Measurements from ENCODE around the gene GP1BB. TPM values are rescaled to one million over a fixed set of nuclear protein-coding genes. Genes with fewer than 3 reads are reported as not detected.

Gene GP1BB
- total and polyA plus RNA-seq, 2 experiments from 2014 or later = 4.9 to 10.2 TPM

DNA sequence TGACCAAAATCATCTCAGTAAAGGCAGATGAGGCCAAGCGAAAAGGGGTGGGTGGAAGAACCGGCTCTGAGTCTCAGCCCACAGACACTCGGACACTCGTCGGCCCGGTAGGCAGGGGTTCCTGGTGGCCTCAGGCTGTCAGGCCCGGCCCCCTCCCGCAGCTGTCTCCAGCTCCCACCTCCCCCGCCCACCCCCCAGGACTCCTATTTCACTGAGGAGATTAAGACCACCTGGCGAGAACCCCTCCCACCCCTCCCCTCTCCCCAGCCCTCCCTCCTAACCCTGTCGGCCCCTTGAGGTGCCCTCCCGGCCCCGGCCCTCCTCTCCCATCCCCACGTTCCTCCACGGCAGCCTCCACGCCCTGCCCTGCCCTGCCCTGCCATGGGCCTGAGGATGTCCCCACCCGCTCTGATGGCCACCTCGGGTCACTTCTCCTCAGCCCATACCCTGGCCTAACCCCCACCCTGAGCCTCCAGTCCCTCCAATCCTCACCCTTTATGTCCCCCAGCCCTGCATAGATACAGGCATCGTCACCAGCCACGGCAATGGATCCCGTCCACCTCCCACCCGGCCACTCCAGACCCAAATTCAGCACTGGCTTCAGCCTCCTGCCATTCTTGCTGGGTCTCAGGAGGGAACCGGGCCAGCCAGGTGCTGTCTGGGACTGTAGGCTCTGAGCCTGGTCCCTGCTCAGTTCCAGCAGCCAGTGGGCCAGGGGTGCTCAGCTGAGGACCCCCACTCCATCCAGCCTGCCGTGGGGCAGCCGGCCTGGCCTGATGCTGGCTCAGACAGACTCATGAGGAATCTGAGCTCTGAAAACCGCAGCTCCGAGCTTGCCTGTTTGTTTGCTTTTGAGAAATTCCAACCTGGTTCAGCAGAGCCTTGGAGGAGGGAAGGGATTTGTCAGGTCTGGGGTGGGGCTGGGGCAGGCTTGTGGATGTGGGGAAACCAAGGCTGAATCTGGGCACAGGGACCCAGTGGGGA is 27.5 kb downstream of the GP1BB start:
- H2AFZ ChIP-seq = no peak overlapping the region
- H3K4me3 ChIP-seq = no peak overlapping the region
- TF ChIP-seq EZH2 (IDR thresholded peaks at IDR 0.05; ENCODE audit: insufficient read depth, poor library complexity, severe bottlenecking) (no peak), EZH2phosphoT487 (IDR thresholded peaks at IDR 0.05; ENCODE audit: insufficient read depth, low read depth) (no peak)
- no peak overlapping the region for H3K9ac ChIP-seq
- in situ Hi-C loops (cut with MboI) = no loop called here
- no peaks in the 10 kb centered on the region for H3K36me3 ChIP-seq (ENCODE audit: low read depth)
- DNase-seq = no peak
- WGBS, 2 experiments (ENCODE audit: low coverage in 1 of 2, low lambda C conversion rate in 2 of 2, missing lambda C conversion rate in 2 of 2) = 69 to 77% methylated on average over 13 to 23 of the region's 27 CpGs
- H3K4me1 ChIP-seq (ENCODE audit: insufficient read depth) = 0 out of 2 replicates have a peak, but pooled peaks cover 4% of the 10 kb centered on the region
- H3K4me2 ChIP-seq (ENCODE audit: unreplicated experiment) = no peak overlapping the region
- no peak overlapping the region for H3K27ac ChIP-seq
- no peaks in the 10 kb centered on the region for H3F3A ChIP-seq (ENCODE audit: insufficient read depth)
- H3K79me2 ChIP-seq (ENCODE audit: insufficient read depth) = no peaks in the 10 kb centered on the region
- no peaks in the 10 kb centered on the region for H3K9me2 ChIP-seq (ENCODE audit: insufficient read depth)
- no peaks in the 10 kb centered on the region for H4K20me1 ChIP-seq (ENCODE audit: insufficient read depth)
- no peaks in the 10 kb centered on the region for H3K9me3 ChIP-seq (ENCODE audit: low read depth)
- H3K27me3 ChIP-seq (replicated peaks; ENCODE audit: insufficient read depth) = peaks cover 18% of the 10 kb centered on the region; the same call in 1 of the 2 replicates

DNA sequence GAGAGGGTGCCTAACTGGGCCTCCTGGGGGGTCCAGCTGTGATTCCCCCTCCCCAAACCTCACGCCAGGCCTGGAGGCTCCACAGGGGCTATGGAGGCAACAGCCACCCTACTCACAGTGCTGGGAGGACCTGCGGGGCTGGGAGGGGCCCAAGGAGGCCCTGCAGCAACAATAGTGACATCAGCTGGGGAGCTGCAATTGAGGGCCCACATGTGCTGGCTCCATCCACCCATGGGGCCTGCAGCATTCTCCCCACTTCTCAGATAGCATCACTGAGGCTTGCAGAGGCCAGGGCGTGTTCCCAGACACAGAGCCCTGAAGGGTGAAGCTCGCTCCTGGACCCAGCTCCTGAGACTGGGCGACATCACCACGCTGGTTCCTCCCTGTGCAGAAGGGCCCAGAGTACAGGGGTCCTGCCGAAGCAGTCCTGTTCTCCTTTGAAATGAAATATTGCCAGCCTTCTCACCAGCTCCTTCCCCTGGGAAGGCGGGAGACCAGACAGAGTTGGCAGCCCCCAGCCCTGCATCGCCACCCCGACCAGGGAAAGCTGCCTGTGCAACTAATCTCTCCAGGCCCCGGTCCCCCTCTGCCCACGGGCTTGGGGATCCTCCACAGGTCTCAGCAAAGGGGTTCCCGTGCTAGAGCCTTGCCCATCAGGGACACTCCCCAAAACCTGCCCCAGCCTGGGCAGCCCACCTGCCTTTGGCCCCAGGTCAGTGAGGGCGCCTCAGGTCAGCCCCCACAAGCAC is 28.3 kb downstream of the GP1BB start:
- no peaks in the 10 kb centered on the region for H3K79me2 ChIP-seq (ENCODE audit: insufficient read depth)
- no peaks in the 10 kb centered on the region for H4K20me1 ChIP-seq (ENCODE audit: insufficient read depth)
- TF ChIP-seq EZH2phosphoT487 (IDR thresholded peaks at IDR 0.05; ENCODE audit: insufficient read depth, low read depth) (no peak), EZH2 (IDR thresholded peaks at IDR 0.05; ENCODE audit: insufficient read depth, poor library complexity, severe bottlenecking) (no peak)
- no peak overlapping the region for H2AFZ ChIP-seq
- 83 to 87% methylated on average over 13 of the region's 14 CpGs for WGBS, 2 experiments (ENCODE audit: low coverage in 1 of 2, low lambda C conversion rate in 2 of 2, missing lambda C conversion rate in 2 of 2)
- no peak overlapping the region for H3K9ac ChIP-seq
- no peak overlapping the region for H3K4me3 ChIP-seq
- no peaks in the 10 kb centered on the region for H3K36me3 ChIP-seq (ENCODE audit: low read depth)
- DNase-seq = no peak
- H3K27ac ChIP-seq = no peak overlapping the region
- H3K9me2 ChIP-seq (ENCODE audit: insufficient read depth) = no peaks in the 10 kb centered on the region
- H3F3A ChIP-seq (ENCODE audit: insufficient read depth) = no peaks in the 10 kb centered on the region
- peaks cover 25% of the 10 kb centered on the region; the same call in 1 of the 2 replicates for H3K27me3 ChIP-seq (replicated peaks; ENCODE audit: insufficient read depth)
- in situ Hi-C loops (cut with MboI) = no loop called here
- no peak overlapping the region for H3K4me2 ChIP-seq (ENCODE audit: unreplicated experiment)
- no peaks in the 10 kb centered on the region for H3K9me3 ChIP-seq (ENCODE audit: low read depth)
- 0 out of 2 replicates have a peak, but pooled peaks cover 4% of the 10 kb centered on the region for H3K4me1 ChIP-seq (ENCODE audit: insufficient read depth)

DNA sequence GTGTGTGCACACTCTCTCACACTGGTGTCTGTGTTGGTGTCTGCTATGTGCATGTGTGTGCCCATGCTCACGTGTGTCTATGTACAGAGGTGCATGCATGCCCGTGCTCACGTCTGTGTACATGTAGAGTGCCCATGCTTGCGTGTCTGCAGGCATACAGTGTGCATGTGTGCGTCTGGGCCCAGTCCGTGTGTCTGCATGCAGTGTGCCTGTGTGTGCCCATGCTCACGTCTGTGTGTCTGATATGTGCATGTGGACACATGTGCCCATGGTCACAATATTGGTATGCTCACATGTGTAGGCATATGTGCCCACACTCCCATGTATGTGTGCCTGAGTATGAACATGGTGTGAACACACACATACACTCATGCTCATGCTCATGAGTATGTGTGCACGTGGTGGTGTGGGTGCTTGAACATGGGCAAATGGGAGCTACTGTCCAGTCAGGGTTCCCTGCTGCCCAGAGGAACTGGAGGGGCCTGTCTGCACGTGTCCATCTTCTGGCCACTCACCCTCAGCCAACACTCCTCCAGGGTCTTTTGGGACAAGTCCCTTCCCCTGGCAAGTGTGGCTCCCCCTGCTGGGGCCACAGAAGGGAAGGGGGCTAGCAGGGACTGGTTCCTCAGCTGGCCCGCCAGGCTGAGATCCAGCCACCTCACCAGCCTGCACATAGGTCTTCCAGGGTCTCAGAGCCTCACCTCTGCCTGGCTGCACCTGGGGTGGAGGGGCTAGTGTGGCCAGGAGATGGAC is 29.9 kb downstream of the GP1BB start:
- TF ChIP-seq EZH2 (IDR thresholded peaks at IDR 0.05; ENCODE audit: insufficient read depth, poor library complexity, severe bottlenecking) (no peak), EZH2phosphoT487 (IDR thresholded peaks at IDR 0.05; ENCODE audit: insufficient read depth, low read depth) (no peak)
- 0 out of 2 replicates have a peak, but pooled peaks cover 4% of the 10 kb centered on the region for H3K4me1 ChIP-seq (ENCODE audit: insufficient read depth)
- H3K27ac ChIP-seq = no peak overlapping the region
- H3F3A ChIP-seq (ENCODE audit: insufficient read depth) = no peaks in the 10 kb centered on the region
- H3K9me2 ChIP-seq (ENCODE audit: insufficient read depth) = no peaks in the 10 kb centered on the region
- H3K79me2 ChIP-seq (ENCODE audit: insufficient read depth) = no peaks in the 10 kb centered on the region
- no peak for DNase-seq
- in situ Hi-C loops (cut with MboI) = no loop called here
- no peak overlapping the region for H3K4me3 ChIP-seq
- WGBS, 2 experiments (ENCODE audit: low coverage in 1 of 2, low lambda C conversion rate in 2 of 2, missing lambda C conversion rate in 2 of 2) = 85 to 88% methylated on average over 10 of the region's 10 CpGs
- H3K27me3 ChIP-seq (replicated peaks; ENCODE audit: insufficient read depth) = peaks cover 25% of the 10 kb centered on the region; the same call in 1 of the 2 replicates
- H3K36me3 ChIP-seq (ENCODE audit: low read depth) = no peaks in the 10 kb centered on the region
- H2AFZ ChIP-seq = no peak overlapping the region
- H3K4me2 ChIP-seq (ENCODE audit: unreplicated experiment) = no peak overlapping the region
- no peak overlapping the region for H3K9ac ChIP-seq
- no peaks in the 10 kb centered on the region for H3K9me3 ChIP-seq (ENCODE audit: low read depth)
- no peaks in the 10 kb centered on the region for H4K20me1 ChIP-seq (ENCODE audit: insufficient read depth)
